Measurements from ENCODE around the gene SEMA3G.

SEMA3G gene

DNA sequence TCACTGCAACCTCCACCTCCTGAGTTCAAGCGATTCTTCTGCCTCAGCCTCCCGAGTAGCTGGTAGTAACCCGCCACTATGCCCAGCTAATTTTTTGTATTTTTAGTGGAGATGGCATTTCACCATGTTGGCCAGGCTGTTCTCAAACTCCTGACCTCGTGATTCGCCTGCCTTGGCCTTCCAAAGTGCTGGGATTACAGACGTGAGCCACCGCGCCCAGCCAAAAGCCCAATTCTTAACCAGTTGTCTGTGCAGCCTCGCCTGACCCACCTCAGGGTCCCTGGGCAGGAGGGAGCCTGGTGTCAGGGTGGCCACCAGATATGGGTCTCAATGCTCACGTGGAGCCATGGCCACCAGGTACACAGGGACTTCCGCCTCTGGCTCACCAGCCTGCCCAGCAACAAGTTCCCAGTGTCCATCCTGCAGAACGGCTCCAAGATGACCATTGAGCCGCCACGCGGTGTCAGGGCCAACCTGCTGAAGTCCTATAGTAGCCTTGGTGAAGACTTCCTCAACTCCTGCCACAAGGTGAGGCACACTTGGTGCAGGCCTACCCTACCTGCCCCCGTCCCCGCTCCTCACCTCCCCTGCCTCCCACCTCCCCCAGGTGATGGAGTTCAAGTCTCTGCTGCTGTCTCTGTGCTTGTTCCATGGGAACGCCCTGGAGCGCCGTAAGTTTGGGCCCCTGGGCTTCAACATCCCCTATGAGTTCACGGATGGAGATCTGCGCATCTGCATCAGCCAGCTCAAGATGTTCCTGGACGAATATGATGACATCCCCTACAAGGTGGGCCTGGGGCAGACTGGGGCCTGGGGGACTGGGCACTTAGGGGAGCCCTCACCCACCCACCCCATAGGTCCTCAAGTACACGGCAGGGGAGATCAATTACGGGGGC, 48.6 kb downstream of the SEMA3G start:
- ChIA-PET POLR2A (no interaction called here), CTCF (interaction anchor here (1.2 to 2.5 kb wide), 3 partner anchors 9 to 11 kb away, joined by 3 to 10 read pairs (median 7); no protein-coding TSS in a partner anchor)
- DNase-seq (ENCODE audit: low read depth, low spot score): no peak
- no peak overlapping the region for H3K4me3 ChIP-seq (ENCODE audit: low read depth, low read length)
- no peak for TF ChIP-seq CTCF (IDR thresholded peaks at IDR 0.05; ENCODE audit: insufficient read depth, low read length, missing control alignments)

DNA sequence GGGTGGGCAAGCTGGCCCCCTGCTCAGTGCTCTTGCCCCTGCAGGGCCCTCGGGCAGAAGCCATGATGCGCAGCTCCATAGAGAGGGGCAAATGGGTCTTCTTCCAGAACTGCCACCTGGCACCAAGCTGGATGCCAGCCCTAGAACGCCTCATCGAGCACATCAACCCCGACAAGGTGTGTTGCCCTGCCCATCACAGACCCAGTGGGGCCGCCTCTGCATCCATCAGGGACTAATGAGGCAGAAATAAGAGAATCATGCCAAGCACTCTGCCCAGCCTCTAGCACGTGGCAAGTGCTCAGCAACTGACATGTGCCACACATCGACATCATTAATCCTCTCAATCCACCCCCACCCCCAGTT, 49.4 kb downstream of the SEMA3G start:
- CTCF ChIA-PET: interaction anchor here (2.2 kb wide), 1 partner anchor 10 kb away, joined by 10 read pairs; no protein-coding TSS in a partner anchor
- POLR2A ChIA-PET: no interaction called here
- DNase-seq (ENCODE audit: low read depth, low spot score): no peak
- no peak for TF ChIP-seq CTCF (IDR thresholded peaks at IDR 0.05; ENCODE audit: insufficient read depth, low read length, missing control alignments)
- no peak overlapping the region for H3K4me3 ChIP-seq (ENCODE audit: low read depth, low read length)

- POLR2A ChIA-PET: no interaction called here
- no peak for TF ChIP-seq CTCF (IDR thresholded peaks at IDR 0.05; ENCODE audit: insufficient read depth, low read length, missing control alignments)
- no peak for DNase-seq (ENCODE audit: low read depth, low spot score)
- CTCF ChIA-PET: interaction anchor here (2.2 kb wide), 1 partner anchor 10 kb away, joined by 10 read pairs; no protein-coding TSS in a partner anchor
- no peak overlapping the region for H3K4me3 ChIP-seq (ENCODE audit: low read depth, low read length)
These were observed 50.0 kb downstream of the SEMA3G start for GRCh38 chr3:52394751-52395502.

DNA sequence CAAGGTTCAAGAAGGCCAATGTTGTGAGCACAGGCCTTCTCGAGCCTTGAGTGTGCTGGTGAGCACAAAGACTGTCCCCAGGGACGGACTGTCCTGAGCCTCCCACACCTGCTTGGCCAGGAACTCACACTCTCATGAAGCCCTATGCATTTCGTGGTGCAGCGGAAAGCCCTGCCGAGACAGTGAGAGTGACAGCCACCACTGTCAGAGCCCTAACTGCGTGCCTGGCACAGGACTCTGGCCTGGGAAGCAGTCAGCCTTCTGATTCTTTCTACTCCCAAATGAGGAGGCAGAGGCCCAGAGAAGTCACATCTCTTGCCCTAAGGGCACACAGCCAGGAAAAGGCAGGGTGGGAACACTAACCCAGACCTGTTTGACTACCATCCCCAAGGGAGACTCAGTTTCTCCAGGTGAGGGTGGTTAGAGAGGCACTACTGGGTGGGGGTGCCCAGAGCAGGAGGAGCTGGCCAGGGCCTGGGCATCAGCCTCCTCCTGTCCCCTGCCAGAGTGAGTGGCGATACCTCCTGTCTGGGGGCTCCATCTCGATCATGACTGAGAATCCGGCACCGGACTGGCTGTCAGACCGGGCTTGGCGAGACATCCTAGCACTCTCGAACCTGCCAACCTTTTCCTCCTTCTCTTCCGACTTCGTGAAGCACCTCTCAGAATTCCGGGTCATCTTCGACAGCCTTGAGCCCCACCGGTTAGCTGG, 50.8 kb downstream of the SEMA3G start:
- no peak for TF ChIP-seq CTCF (IDR thresholded peaks at IDR 0.05; ENCODE audit: insufficient read depth, low read length, missing control alignments)
- H3K4me3 ChIP-seq (ENCODE audit: low read depth, low read length): no peak overlapping the region
- CTCF ChIA-PET: interaction anchor here (2.2 kb wide), 1 partner anchor 9 kb away, joined by 10 read pairs; no protein-coding TSS in a partner anchor
- POLR2A ChIA-PET: no interaction called here
- no peak for DNase-seq (ENCODE audit: low read depth, low spot score)

GRCh38 chr3:52393131-52393807, 51.6 kb downstream of the SEMA3G start:
- POLR2A ChIA-PET: no interaction called here
- TF ChIP-seq CTCF (IDR thresholded peaks at IDR 0.05; ENCODE audit: insufficient read depth, low read length, missing control alignments): no peak
- CTCF ChIA-PET: interaction anchor here (0.6 kb wide), 1 partner anchor 8 kb away, joined by 3 read pairs; no protein-coding TSS in a partner anchor
- H3K4me3 ChIP-seq (ENCODE audit: low read depth, low read length): no peak overlapping the region
- no peak for DNase-seq (ENCODE audit: low read depth, low spot score)
